ENCODE measurements around the gene GPC1. TPM values are rescaled to one million over a fixed set of nuclear protein-coding genes. Genes with fewer than 3 reads are reported as not detected.

The GPC1 gene
- total RNA-seq, 1 experiment from 2014 or later = 20.1 TPM

- DNase-seq (ENCODE audit: low read depth) = no peak
Measured at GRCh38 chr2:240429872-240430491, 5.5 kb upstream of the GPC1 start.

GRCh38 chr2:240430595-240430994, 4.9 kb upstream of the GPC1 start:
- no peak for DNase-seq (ENCODE audit: low read depth)

GRCh38 chr2:240431271-240431660, 4.2 kb upstream of the GPC1 start:
- DNase-seq (ENCODE audit: low read depth) = no peak

DNA sequence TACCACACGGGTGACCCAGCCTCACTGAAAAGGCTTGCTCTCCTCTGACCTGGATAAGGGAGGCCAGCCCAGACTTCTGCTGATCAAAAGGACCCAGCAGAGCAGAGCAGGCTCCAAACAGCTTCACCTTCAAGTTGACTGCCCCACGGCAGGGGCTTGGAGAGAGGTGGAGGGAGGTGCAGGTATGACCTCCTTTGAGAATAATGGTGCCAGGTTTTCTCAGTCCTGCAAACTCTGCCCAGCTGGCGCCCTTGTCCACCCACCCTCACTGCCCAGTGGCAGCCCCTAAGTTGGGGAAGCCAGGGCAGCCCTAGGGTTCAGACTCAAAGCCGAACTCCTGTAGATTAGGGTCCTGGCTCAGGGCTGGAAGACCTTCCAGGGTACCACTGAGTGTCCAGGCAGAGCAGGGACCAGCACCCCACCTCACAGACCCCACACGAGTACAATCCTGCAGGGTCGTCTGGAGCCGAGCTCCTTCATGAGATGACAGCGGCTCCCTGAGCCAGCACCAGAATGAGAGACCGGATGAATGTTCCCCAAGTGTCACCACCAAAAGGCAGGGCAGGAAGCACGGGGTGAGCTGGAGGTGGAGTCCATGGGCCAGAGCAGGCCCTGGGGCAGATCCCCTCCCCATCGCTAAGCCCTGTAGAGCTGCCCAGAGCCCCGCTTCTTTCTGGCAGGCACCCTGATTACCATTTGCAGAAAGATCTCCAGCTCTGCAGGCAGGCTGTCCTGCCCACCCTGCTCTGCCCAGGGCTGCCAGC, 3.6 kb upstream of the GPC1 start:
- DNase-seq (ENCODE audit: low read depth) = no peak

- DNase-seq (ENCODE audit: low read depth) = no peak
Measured at GRCh38 chr2:240432430-240432819, 3.0 kb upstream of the GPC1 start.

DNA sequence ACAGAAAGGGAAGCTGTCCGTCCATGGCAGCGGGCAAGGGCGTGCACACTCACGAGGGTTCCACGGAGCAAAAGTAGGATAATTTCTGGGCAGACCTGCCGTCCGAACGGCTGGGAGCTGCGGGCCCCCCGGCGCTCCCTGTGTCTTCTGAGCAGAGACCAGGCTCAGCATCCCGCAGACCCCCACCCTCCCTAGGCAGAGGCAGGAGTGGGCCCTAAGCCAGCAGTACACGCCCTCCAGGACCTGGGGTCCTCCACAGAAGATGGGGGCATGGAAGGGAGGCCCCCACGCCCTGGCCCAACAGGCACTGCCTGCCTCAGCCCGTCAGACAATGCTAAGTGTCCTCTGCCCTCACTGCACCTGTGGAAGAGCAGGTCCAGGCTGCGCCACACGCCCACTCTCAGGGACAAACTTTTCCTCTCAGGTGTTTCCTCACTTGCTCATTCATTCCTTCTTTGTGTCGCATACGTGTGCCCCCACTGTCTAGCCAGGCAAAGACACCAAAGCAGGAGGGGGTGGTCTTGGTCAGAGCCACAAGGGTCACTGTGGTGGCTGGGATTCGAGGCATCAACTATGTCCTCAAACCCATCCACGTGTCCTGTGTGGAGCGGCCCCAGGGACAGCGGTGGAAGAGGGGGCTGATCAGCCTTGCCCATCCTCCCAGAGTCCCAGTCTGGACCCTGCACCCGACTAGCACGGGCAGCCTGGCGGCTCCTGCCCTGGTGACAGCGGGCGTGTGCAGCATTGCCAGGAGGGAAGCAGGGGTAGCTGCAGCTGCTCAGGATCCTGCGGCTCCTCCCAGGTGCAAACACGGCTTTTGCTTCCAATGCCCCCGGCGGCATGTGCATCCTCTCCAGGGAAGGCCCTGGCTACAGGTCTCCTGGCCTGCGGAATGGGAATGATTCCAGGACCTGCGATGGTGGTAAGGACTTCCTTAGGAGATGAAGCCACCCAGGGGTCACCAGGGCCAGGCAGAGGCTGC, 2.4 kb upstream of the GPC1 start:
- no peak for DNase-seq (ENCODE audit: low read depth)

DNA sequence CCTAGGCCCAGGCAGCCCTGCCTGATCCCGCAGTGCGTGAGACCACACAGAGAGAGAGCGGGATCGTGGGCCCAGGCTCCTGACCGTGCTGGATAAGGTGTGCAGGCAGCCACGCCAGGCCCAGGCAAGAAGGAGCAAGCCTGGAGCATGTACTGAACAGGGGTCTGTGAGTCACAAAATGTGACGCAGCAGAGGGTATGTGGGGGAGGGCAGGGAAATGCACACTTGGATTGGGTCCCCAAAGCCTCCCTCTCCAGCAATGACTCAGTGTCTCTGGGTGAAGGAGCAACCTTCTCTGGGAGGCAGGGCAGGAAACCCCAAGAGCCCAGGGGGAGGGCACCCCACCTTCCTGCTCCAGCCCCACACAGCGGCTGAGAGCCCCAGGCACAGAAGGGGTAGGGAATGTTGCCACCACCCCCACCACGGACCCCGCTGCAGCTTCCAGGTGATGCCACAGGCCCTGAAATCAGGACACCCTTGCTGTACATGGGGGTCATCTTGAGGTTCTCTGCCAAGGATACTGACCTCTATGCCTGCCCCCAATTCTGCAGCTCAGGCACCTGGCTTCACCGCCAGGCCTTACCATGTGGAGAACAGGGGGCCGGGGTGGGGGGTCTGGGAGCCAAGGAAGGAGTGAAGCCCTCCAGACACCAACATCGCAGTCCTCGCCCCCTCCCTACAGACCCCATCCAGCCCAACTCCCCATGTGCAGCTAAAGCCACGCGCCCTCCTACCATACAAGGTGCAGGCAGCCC, 1.3 kb upstream of the GPC1 start:
- peak; percentile 97 for DNase-seq (ENCODE audit: low read depth)

GRCh38 chr2:240434728-240435456, 571 bp upstream of the GPC1 start:
- peak; percentile 94 for DNase-seq (ENCODE audit: low read depth)

DNA sequence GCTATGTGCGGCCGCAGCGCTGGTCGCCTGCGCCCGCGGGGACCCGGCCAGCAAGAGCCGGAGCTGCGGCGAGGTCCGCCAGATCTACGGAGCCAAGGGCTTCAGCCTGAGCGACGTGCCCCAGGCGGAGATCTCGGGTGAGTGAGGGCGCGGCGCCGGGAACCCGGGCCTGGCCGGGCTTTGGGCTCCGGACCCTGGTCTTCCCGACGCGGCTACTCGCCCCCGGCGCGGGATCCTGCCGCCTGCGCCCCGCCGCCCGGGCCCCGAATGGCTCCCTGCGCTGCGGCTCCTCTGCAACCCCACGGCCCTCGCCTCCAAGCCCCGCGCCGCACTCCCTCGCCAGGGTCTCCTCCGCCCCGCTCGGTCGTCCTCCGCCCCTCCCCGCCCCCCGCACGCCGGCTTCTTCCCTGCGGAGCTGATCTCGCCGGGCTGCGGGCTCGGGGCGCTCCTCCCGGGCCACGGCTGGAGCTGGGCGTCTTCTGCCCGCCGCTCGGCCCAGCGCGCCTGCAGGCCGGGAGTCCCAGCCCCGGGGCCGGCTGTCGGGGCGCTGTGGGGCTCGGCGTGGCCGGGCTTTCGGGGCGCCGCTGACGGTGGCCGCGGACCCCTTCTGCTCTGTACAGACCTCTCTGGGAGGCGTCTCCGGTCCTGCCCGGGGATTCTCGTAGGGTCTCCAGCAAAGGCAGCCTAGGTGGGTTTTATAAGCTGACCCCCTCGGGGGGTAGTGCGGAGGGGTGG, 652 bp downstream of the GPC1 start:
- peak; percentile 29 for DNase-seq (ENCODE audit: low read depth)

GRCh38 chr2:240436683-240437550, 1.5 kb downstream of the GPC1 start:
- DNase-seq (ENCODE audit: low read depth) = peak; percentile 44

DNA sequence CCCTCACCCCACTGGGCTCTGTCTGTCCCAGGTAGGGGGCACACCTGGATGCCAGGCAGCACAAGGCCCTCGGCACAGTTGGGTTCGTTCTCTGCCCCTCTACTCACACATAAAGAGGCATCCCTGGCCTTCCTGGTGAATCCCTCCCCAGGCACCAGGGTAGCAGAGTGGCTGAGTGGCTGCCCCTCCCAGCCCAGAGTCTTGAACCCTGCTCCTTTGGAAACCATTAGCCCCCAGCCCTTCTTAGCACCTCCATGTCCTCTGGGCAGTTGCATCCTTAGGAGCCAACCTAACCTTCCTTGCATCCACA, 2.0 kb downstream of the GPC1 start:
- DNase-seq (ENCODE audit: low read depth) = no peak

- DNase-seq (ENCODE audit: low read depth) = peak; percentile 77
Measured at GRCh38 chr2:240437861-240438809, 2.7 kb downstream of the GPC1 start.

DNA sequence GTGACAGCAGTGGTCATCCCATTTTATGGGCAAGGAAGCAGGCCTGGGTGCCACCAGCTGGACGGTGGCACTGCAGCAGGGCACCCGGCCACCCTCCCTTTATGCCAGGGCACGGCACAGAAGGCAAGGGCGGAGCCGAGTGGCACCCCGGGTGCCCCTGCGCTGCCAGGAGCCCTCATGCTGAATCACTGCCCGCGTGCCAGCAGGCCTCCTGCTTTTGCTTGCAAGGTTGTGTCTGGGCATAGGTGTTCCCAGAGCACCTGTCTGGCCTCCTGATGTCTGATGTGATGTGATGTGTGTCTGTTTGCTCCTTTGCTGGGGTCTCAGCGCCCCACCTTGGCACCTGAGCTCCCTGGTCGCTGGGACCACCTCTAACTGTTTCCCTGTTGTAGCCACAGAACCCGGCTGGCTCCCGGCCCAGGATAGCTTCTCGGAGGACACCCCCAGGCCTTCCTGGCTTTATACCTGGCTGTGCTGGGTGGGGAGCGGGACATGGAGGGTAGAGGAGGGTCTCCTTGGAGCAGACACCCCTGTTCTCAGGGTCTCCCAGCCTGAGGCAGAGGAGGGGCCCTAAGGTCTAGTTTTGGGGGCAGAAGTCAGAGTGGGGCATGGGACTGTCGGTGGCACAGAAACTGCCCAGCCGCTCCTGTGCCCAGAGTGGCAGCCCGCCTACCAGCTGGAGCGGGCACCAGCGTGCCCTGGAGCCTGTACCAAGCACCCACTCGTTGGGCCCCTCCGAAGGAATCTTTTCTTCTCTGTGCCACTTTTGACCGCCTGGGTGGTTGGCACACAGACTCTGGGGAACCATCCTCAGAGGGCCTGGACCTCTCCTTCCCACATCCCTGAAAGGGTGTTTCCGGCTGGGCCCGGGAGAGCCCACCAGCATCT, 3.6 kb downstream of the GPC1 start:
- DNase-seq (ENCODE audit: low read depth) = no peak

- no peak for DNase-seq (ENCODE audit: low read depth)
Measured at GRCh38 chr2:240439698-240440151, 4.3 kb downstream of the GPC1 start.

GRCh38 chr2:240440251-240440650, 4.8 kb downstream of the GPC1 start:
- no peak for DNase-seq (ENCODE audit: low read depth)

DNA sequence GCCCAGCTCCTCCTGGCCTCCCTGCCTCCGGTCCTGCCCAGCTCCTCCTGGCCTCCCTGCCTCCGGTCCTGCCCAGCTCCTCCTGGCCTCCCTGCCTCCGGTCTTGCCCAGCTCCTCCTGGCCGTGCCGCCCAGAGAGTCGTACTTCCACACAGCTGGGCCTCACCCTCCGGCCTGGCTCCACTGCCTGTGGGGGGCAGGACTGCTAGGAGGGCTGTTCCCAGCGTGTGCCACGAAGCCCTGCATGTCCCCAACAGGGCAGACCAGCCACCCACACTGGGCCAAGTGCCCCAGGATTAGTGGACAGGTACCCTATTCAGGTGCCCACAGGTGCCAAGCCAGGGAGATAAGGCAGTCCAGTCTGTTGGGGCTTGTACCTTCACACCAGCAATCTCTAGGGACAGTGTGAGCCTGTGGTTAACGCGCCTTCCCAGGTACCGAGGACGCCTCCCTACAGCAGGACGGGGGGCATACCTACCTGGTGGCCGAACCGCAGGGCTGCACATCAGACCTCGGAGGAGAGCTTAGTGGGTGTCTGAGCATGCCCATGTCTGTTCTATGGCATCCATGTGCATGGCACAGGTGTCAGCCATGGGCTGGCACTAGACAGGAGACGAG, 5.3 kb downstream of the GPC1 start:
- DNase-seq (ENCODE audit: low read depth) = no peak

Measured in Daoy (cell line).